Activated naive CD4-positive, alpha-beta T cell (primary cell): Measurements from ENCODE around the gene CCDC167.
"Not testable (repeated sequence)": the region's sequence is repeated elsewhere in the genome, so short reads cannot be mapped to it uniquely, and the experiment has no call there.

Experiments
- DNase-seq, 4 experiments: peaks; one replicate each; lab custom pipeline; 2025; lab: John Stamatoyannopoulos, UW

CCDC167 gene

GRCh38 chr6:37473364-37474095 lies 26.2 kb downstream of the CCDC167 start:
- DNase-seq = no peak

- DNase-seq = no peak
Measured at GRCh38 chr6:37467718-37468117, 32.0 kb downstream of the CCDC167 start.

DNA sequence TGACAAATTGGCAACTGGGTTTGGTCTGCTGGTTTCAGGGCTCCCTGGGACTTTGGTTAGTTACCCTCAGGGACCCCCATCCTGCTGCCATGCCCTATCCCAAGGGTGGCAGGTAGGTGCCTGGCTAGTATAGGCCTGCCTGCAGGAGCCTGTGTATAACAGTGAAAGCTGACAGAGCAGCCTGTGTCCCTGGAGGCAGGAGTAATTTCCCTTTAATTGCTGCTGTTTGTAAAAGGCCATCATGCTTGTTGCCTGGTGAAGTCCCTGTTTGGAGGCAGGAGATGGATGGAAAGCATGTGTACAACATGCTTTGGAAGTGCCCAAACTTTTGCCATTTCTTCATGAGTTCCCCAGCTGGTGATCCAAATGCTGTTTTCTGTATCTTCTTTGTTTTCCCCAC lies 36.6 kb downstream of the CCDC167 start:
- DNase-seq = no peak

DNA sequence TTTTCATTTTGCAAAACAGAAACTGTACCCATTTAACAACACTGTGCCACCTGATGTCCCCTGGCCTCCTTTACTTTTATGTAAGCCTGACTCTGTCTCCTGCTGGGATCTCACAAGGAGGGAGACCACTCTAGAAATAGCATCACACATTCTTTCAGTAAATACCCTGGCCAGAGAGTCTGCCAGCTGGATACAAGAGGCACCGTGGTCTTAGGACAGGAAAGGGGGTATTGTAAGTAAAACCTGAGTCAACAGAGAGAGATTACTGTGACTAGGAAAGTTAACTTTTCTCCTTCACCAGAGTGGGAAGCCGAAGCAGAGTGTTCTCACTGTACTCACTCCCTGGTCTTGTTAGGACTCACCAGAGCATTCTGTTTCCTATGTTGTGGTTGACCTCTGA lies 38.9 kb downstream of the CCDC167 start:
- no peak for DNase-seq

DNA sequence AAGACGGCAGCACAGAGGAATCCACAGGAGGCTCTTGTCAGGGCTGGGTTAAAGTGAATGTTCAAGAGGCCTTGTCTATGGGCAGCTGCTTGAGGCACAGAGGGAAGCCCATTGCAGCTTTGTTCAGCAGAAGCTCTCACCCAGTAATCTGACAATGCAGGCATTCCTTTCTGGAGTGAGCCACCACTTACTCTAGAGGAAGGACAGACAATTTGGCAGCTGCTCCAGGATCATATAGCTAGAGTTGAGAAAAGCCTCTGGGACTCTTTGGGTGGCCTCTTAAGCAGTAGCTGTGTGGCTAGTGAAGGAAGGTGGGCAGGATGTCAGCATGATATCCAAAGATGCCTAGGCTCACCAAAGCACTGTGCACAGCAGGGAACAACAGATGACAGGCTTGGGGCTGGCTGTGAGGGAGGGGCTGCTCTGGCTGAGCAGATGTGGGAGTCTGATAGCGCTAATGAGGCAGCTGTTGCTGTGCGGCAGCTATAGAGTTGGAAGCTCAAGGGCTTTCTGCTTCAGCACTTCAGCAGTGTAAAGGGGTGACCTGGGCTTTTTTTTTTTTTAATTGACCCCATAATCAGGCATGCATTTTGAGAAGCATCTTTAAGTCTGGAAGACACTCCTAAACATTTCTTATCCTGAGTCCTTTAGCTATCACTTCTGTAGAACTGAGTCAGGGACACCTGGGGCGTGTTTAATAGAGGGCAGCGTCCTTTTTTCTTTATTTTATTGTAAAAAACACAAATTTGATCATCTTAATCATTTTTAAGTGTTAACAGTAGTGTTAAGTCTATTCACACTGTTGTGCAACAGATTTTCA lies 39.5 kb downstream of the CCDC167 start:
- no peak for DNase-seq

DNA sequence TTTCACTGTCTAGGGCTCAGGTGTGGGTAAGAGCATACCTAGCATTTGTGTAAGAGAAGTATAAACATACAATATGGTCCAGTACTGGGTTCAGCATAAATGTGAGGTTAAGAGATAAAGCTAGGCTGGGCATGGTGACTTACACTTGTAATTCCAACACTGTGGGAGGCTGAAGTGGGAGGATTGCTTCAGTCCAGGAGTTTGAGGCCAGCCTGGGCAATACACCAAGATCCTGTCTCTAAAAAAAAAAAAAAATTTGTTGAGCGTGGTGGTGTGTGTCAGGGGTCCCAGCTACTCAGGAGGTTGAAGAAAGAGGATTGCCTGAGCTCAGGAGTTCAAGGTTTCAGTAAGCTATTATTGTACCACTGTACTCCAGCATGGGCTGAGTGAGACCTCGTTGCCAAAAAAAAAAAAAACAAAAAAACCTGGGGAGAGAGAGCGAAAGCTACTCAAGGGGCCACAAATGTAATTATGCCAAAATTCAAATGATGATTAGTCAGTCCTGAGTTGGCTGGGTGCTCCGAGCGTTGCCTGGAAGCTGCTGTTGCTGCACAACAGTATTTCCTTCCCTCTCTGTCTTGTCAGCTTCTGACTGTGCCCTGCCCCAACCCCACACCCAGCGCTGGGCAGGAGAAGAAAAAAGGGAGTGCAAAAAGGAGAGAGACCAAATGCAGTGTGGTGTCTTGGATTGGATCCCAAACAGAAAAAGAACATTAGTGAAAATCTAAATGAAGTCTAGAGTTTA lies 42.7 kb downstream of the CCDC167 start:
- DNase-seq = no peak

DNA sequence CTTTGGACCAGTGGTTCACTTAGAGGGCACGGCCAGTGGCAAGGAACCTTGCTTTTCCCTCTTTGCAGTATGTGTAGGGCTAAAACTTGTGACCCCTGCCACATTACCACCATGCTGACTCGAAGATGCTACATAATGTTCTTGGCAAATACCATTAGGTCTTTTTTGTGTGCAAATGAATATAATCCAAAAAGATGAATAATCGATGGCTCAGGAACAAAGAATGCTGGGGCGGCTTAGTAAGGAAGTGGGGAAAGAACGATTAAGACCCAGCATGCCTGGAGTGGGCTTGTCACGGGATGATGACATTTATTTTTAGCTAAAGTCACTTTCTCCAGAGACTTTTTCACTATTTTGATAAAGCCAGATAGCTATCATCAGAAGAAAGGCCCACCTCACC lies 43.6 kb downstream of the CCDC167 start:
- no peak for DNase-seq

- DNase-seq = no peak
Measured at GRCh38 chr6:37454420-37455140, 45.1 kb downstream of the CCDC167 start.

DNA sequence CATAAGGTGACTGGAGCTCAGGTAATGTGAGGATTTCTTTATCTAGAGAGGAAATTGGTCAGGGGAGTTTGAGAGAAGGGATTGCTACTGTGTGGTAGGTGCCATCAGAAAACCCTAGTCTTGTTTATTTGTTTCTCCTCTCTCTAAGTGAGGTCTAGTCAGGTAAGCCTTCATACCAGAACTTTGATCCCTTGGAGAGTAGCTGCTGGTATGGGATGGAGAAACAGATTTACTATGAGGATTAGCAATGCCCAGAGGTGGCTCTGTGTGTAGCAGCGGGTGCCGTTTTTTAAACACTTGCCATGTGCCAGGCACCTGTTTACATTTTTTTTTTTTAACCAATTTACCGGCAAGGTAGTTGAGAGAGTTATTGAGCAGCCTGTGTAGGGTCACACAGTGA lies 47.2 kb downstream of the CCDC167 start:
- no peak for DNase-seq

DNA sequence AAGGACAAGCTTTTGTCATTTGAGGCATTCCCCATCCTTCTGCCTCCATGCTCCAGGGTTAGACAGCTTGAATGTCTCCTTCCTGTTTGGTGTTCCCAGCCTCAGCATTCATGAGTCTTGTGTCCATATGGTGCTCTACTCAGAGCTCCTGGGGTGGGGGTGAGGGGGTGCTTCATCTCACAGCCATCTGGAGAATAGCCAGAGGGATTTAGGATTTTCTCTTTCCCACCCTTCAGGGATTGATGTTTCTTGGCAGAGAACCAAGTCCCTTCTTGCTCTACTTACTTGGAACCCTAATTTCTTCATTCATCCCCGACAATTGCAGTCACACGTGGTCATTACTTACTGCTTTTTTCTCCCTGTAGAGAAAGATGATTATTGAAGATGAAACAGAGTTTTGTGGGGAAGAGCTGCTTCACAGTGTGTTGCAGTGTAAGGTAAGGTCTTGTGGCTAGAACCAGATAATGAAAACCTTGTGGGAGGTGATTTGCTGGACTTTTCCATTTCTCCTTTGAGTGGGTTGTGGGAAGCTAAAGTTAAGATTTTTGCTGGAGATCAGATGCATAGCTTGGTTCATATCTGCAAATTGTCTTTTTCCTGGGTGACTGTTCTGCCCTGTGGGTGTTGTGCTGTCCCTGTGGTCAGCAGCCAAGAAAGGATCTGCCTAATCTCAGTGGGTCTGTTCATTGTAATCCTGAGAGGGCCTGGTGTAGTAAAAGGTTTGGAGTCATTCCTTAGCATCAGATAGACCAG lies 48.1 kb downstream of the CCDC167 start:
- DNase-seq = no peak

- no peak for DNase-seq
Measured at GRCh38 chr6:37449984-37450383, 49.7 kb downstream of the CCDC167 start.

DNA sequence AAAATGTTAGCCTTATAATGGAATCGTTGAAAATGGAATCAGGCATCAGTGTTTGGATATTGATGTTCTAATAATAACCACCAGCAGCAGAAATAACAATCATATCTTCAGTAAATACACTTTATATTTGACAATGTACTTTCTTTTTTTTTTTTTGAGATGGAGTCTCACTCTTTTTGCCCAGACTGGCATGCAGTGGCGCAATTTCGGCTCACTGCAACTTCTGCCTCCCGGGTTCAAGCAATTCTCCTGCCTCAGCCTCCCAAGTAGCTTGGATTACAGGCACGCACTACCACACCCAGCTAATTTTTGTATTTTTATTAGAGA lies 56.5 kb downstream of the CCDC167 start:
- DNase-seq = not testable (repeated sequence)

DNA sequence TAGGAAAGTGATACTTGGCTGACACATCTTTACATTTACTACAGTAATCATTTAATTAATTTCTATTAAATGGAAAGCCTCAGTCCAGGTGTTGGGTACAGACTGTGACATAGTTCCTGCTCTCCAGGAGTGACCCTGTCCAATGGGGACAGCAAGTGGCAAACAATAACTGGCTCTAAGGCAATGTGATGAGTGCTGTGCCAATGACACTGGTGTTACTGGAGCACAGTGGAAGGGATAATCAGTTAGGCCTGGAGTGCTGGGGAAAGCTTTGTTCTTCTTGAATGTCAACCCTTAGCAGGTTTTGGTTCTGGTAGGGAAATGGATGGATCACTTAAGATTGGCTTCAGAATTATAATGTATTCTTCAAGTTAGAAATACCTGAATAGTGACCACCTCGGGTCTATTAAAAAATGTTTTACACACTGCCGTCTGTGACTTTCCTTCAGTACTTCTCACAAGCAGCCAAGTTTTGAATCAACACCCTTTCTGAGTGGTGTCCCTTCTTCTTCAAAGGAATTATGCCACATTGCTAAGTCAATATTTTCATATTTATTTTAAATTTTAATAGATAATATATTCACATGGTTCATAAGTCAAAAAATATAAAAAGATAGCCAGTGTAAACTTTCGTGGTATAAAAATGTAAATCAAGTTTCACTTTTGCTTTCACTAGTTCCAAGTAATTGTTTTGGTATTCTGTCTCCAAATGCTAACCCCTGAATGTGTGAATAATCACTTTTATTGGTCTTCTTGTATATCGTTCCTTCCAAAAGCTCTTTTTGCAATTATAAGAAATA lies 57.1 kb downstream of the CCDC167 start:
- no peak for DNase-seq

- DNase-seq = no peak
Measured at GRCh38 chr6:37441651-37442050, 58.0 kb downstream of the CCDC167 start.

DNA sequence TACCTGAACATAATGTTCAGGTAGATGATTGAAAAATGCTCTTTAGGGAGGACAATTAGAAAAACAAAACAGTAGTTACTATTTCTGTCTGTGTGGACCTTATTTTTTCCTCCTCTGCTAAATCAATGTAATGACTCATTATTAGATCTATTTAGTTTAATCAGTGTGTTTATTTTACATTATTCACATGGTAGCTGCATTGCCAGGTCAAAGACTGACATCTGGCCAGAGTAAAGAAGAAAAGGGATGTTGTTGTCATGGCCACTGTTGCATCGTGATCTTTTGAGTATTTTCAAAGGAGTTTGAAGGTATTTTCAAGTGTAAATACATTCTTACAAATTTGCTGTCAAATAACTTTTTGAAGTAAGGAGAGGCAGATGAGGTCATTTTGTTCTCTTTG lies 60.8 kb downstream of the CCDC167 start:
- DNase-seq = no peak

DNA sequence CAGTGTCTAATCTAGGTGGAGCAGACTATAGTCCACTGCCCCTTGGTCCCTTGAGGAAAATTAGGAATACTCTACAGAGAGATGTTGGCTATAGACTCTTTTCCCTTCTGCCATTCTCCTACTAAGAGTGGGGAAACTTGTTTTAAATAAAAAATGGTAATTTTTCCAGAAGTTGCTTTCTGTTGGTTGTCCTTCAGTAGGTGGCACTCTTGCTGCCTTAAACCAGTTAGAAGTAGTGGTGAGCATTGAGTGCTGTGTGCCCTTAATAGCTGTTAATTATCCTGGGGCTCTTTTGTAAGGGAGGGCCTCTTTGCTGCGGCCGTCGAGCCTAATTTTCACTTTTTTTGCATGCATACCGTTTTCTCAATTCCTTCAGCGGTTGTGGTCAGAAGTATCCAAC lies 63.9 kb downstream of the CCDC167 start:
- DNase-seq = no peak

DNA sequence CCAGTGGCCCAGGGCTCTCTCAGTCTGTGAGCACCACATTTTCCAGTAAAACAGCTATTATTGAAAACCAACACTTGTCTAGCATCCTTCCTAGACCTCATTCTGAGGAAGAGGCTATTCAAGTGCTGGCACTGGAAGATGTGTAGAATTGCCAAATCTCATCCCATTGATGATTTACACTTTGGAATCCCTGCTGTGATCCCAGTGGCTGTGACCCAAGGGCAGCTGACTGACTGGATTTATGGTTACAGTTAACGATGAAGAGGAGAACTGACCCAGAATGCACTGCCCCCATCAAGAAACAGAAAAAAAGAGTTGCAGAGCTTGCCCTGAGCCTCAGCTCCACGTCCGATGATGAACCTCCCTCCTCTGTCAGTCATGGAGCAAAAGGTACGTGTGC lies 64.3 kb downstream of the CCDC167 start:
- no peak for DNase-seq

DNA sequence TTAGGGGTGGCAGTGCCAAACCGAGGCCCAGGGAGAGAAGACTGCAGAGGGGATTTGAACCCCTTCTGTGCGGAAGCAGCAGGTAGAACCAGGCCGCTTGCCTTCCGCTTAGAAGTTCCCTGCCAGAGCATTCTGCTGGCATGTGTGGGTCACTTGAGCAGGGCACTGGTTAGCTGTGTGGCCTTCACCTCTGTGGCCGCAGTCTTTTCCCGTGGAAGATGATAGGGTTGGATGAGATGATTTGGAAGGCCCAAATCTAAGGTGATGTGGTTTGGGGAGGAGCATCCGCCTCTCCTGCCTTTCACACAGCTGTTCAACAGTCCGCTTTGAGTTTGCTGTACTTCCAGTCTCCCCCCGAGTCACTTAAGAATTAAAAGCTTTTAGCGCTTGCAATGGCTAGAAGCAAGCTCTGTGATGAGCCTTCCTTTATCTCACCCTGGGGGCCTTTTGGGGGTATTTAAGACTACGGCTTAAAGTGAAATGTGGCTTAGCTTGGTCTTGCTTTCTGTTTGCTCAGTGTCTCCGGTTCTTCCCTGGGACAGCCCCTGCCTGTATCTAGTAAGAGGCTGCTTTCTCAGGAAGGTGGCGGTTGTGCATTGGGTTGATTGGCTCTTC lies 65.9 kb downstream of the CCDC167 start:
- peak in 1 of 4 experiments; percentile 46 for DNase-seq
